ENCODE measurements around the gene RBM41.

DNA sequence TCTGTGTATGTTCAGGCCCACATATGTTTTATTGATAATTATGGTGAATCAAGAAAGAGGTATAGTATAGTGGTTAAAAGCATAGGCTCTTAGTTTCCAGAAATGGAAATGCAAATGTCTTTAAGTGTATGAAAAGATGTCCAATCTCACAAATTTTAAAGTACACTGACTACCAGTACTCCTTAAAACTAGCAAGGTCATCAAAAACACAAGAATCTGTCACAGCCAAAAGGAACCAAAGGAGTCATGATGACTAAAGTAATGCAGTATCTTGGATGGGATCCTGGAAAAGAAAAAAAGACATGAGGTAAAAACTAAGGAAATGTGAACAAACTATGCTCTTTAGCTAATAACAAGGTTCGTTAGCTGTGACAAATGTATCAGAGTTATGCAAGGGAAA is 661 bp upstream of the RBM41 start:
- TF ChIP-seq, protein P1, sequence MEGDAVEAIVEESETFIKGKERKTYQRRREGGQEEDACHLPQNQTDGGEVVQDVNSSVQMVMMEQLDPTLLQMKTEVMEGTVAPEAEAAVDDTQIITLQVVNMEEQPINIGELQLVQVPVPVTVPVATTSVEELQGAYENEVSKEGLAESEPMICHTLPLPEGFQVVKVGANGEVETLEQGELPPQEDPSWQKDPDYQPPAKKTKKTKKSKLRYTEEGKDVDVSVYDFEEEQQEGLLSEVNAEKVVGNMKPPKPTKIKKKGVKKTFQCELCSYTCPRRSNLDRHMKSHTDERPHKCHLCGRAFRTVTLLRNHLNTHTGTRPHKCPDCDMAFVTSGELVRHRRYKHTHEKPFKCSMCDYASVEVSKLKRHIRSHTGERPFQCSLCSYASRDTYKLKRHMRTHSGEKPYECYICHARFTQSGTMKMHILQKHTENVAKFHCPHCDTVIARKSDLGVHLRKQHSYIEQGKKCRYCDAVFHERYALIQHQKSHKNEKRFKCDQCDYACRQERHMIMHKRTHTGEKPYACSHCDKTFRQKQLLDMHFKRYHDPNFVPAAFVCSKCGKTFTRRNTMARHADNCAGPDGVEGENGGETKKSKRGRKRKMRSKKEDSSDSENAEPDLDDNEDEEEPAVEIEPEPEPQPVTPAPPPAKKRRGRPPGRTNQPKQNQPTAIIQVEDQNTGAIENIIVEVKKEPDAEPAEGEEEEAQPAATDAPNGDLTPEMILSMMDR (IDR thresholded peaks at IDR 0.05; ENCODE audit: extremely low read depth in 1 of 2, insufficient read depth in 1 of 2, low read depth in 1 of 2, low read length in 2 of 2): no peak
- TF ChIP-seq EZH2 (IDR thresholded peaks at IDR 0.05; ENCODE audit: borderline replicate concordance, low read depth, low read length, severe bottlenecking) (no peak), POLR2A (IDR thresholded peaks at IDR 0.05; ENCODE audit: low read depth, low read length) (no peak), FOS (IDR thresholded peaks at IDR 0.05; ENCODE audit: borderline replicate concordance, insufficient read depth, low read length) (no peak), POLR2AphosphoS5 (IDR thresholded peaks at IDR 0.05; ENCODE audit: insufficient read depth, low read depth, low read length) (no peak)
- TF ChIP-seq, protein P2, sequence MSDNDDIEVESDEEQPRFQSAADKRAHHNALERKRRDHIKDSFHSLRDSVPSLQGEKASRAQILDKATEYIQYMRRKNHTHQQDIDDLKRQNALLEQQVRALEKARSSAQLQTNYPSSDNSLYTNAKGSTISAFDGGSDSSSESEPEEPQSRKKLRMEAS (IDR thresholded peaks at IDR 0.05; ENCODE audit: insufficient read depth, insufficient read length): no peak
